Osteoblast (primary cell): Measurements from ENCODE around the gene XRCC3. TPM values are rescaled to one million over a fixed set of nuclear protein-coding genes. Genes with fewer than 3 reads are reported as not detected.

ENCODE experiments used
- DNase-seq: peaks from one replicate; pipeline ENCODE4 v3.0.0; 2011; ENCODE audit warnings: low spot score, mixed read lengths; ENCODE audit not compliant: insufficient read length; ENCODE audit errors: missing footprints
- H2AFZ ChIP-seq: 2 replicates; pipeline ENCODE4 v1.6.0; 2011; ENCODE audit warnings: mild to moderate bottlenecking, low read length
- H3K27ac ChIP-seq: 2 replicates; pipeline ENCODE4 v1.5.1; 2011; ENCODE audit warnings: mild to moderate bottlenecking, low read depth, low read length, moderate library complexity
- H3K27me3 ChIP-seq: 2 replicates; pipeline ENCODE4 v1.6.0; 2012; ENCODE audit warnings: mild to moderate bottlenecking, control low read depth, inconsistent platforms, low read length, moderate library complexity; ENCODE audit not compliant: insufficient read depth
- H3K36me3 ChIP-seq: 2 replicates; pipeline ENCODE4 v1.5.1; 2011; ENCODE audit warnings: mild to moderate bottlenecking, low read length, control low read depth, moderate library complexity; ENCODE audit not compliant: insufficient read depth
- H3K4me1 ChIP-seq: 2 replicates; pipeline ENCODE4 v1.5.1; 2011; ENCODE audit warnings: mild to moderate bottlenecking, low read length, control low read depth, moderate library complexity; ENCODE audit not compliant: insufficient read depth
- H3K4me2 ChIP-seq: 2 replicates; pipeline ENCODE4 v1.6.0; 2011; ENCODE audit warnings: mild to moderate bottlenecking, low read length; ENCODE audit not compliant: insufficient read depth
- H3K4me3 ChIP-seq: fragments of 200-600 bp; sonication (generic); 3 replicates; pipeline ENCODE4 v1.5.1; 2012; ENCODE audit warnings: mild to moderate bottlenecking, low read length, inconsistent platforms; ENCODE audit not compliant: insufficient read depth
- H3K79me2 ChIP-seq: 2 replicates; pipeline ENCODE4 v1.6.0; 2012; ENCODE audit warnings: mild to moderate bottlenecking, low read length, control low read depth, inconsistent platforms; ENCODE audit not compliant: insufficient read depth
- H3K9me3 ChIP-seq: 2 replicates; pipeline ENCODE4 v1.5.1; 2011; ENCODE audit warnings: low read depth, low read length, control low read depth
- H4K20me1 ChIP-seq: 2 replicates; pipeline ENCODE4 v1.6.0; 2012; ENCODE audit warnings: mild to moderate bottlenecking, low read length, control low read depth; ENCODE audit not compliant: insufficient read depth
- CTCF ChIP-seq: IDR thresholded peaks from 2 replicates; pipeline ENCODE4 v1.5.1; 2011; ENCODE audit warnings: mild to moderate bottlenecking, low read depth, low read length, moderate library complexity; ENCODE audit errors: extremely low read depth
- total RNA-seq: library from RNA; depleted of rRNA; stranded (reverse); fragments of >200 nt; gene quantifications from 2 replicates; pipeline ENCODE4 v1.2.3, GENCODE V29; 2012

XRCC3 gene
- total RNA-seq, 1 donor, result 4.3 TPM

GRCh38 chr14:103659631-103660030 is 55.6 kb downstream of the XRCC3 start:
- DNase-seq, result no peak
- Histone ChIP-seq H3K4me1 (peaks cover 43% of the 10 kb centered on the region), H3K27me3 (no peaks in the 10 kb centered on the region), H3K27ac (peak overlapping the region; percentile 1), H3K9me3 (no peaks in the 10 kb centered on the region), H4K20me1 (peaks cover 11% of the 10 kb centered on the region), H3K4me2 (no peak overlapping the region), H3K4me3 (no peak overlapping the region), H3K79me2 (peaks cover 77% of the 10 kb centered on the region), H3K36me3 (peaks cover 70% of the 10 kb centered on the region), H2AFZ (no peak overlapping the region)
- TF ChIP-seq CTCF, result no peak

GRCh38 chr14:103657471-103657870 is 57.8 kb downstream of the XRCC3 start:
- Histone ChIP-seq H3K79me2 (peaks cover 90% of the 10 kb centered on the region), H3K4me2 (peak overlapping the region; percentile 58), H3K36me3 (peaks cover 68% of the 10 kb centered on the region), H2AFZ (peak overlapping the region; percentile 13), H3K9me3 (no peaks in the 10 kb centered on the region), H3K27me3 (no peaks in the 10 kb centered on the region), H4K20me1 (peaks cover 17% of the 10 kb centered on the region), H3K4me3 (no peak overlapping the region), H3K27ac (peak overlapping the region; percentile 95), H3K4me1 (peaks cover 40% of the 10 kb centered on the region)
- peak; percentile 94 for DNase-seq
- TF ChIP-seq CTCF, result no peak

GRCh38 chr14:103656756-103657133 is 58.5 kb downstream of the XRCC3 start:
- no peak for TF ChIP-seq CTCF
- no peaks in the 10 kb centered on the region for H3K27me3 ChIP-seq
- H3K4me2 ChIP-seq, result peak overlapping the region; percentile 58
- peaks cover 35% of the 10 kb centered on the region for H3K4me1 ChIP-seq
- DNase-seq, result no peak
- no peak overlapping the region for H2AFZ ChIP-seq
- H3K4me3 ChIP-seq, result no peak overlapping the region
- no peaks in the 10 kb centered on the region for H3K9me3 ChIP-seq
- H4K20me1 ChIP-seq, result peaks cover 23% of the 10 kb centered on the region
- peaks cover 90% of the 10 kb centered on the region for H3K79me2 ChIP-seq
- peaks cover 60% of the 10 kb centered on the region for H3K36me3 ChIP-seq
- peak overlapping the region; percentile 95 for H3K27ac ChIP-seq

- H3K27ac ChIP-seq, result peak overlapping the region; percentile 95
- H3K79me2 ChIP-seq, result peaks cover 90% of the 10 kb centered on the region
- H3K4me3 ChIP-seq, result no peak overlapping the region
- H3K4me2 ChIP-seq, result no peak overlapping the region
- no peaks in the 10 kb centered on the region for H3K27me3 ChIP-seq
- H3K36me3 ChIP-seq, result peaks cover 55% of the 10 kb centered on the region
- TF ChIP-seq CTCF, result no peak
- H2AFZ ChIP-seq, result no peak overlapping the region
- peaks cover 35% of the 10 kb centered on the region for H3K4me1 ChIP-seq
- H4K20me1 ChIP-seq, result peaks cover 29% of the 10 kb centered on the region
- DNase-seq, result no peak
- H3K9me3 ChIP-seq, result no peaks in the 10 kb centered on the region
These were observed 59.1 kb downstream of the XRCC3 start for GRCh38 chr14:103656031-103656755.
